SHP77 (cell line): ENCODE data around the gene CST1.
"Not testable (repeated sequence)": the region's sequence is repeated elsewhere in the genome, so short reads cannot be mapped to it uniquely, and the experiment has no call there.

Experiments
- DNase-seq, 2 experiments: peaks; one replicate each; lab custom pipeline; 2025; lab: John Stamatoyannopoulos, UW

CST1 gene

DNA sequence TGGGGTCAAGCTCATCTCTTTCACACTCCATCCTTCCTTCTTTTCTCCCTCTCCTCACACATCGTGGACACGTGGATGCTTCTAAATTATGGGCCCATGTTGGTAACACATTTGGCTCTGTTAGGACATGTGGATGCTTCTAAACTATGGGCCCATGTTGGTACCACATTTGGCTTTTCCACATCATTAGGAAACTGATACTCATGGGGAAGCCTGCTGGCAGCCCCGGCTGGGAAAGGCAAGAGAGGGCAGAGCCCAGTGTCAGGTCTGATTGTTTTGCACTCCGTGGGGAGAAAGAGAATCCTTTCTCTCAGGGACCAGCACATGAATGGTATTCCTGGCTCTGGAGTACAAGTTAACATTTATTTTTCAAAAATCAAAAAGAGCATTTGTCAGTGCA is 4.0 kb upstream of the CST1 start:
- DNase-seq: no peak

DNA sequence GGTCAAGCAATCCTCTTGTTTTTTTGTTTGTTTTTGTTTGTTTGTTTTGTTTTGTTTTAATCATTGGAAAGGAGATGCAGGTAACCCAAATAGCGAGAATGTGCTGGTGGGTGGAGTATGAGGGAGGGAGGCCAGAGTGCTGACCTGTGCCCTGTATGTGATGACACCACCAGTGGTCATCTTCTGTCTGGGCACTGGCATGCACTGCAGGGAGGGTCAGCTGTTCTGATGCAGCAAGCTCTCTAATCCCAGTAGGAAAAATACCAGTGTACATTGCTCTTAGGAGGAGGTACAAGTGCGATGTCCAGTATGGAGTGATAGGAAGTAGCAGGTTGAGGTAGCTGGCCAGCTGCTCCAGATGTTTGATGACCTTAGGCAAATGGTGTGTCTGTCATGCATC is 2.9 kb upstream of the CST1 start:
- no peak for DNase-seq

DNA sequence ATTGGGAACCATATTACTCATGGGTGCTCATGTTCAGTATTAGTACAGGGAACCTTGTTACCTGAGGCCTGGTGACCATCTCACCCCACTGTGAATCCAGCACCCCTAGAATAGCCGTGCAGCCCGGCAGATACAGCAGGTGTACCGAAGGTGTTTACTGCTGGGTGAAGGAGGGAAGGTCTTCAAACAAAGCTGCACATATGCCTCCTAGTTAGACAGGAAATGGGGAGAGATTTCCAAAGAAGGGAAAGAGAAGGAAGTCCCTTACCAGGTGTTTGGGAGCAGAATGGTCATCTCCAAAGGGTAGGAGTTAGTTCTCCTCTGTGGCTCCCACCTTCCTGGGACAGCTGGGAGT is 2.4 kb upstream of the CST1 start:
- no peak for DNase-seq

DNA sequence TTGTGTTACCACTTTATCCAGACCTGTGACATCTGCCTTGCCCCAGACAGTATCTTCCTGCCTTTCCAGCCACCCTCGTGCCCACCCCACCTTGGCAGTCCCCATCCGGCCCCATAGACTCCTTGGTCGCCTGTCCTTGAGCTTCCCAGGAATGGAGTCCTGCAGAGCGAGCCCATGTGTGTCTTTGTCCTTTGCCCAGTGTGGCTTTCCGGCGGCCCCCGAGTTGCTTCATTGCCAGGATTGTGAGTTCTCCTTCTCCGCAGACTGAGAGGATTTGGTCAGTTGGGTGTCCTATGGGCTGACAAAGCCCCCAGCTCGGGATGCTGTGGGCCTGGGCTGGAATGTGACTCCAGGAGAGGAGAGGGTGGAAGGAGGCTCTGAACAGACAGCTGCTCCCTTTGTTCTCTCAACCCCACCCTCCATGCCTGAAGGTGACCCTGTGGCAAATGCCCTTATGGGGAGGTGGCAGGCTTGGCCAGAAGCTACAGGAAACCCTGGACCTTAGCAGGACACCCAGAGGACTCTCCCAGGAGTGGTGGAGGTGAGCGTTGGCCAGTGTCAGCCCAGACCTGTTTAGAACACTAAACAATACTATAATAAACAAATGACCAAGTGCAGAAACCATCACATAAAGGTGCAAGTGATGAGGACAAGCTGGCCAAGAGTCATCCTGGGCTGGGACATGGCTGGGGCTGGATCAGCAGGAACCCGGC is 1.9 kb upstream of the CST1 start:
- DNase-seq: no peak

DNA sequence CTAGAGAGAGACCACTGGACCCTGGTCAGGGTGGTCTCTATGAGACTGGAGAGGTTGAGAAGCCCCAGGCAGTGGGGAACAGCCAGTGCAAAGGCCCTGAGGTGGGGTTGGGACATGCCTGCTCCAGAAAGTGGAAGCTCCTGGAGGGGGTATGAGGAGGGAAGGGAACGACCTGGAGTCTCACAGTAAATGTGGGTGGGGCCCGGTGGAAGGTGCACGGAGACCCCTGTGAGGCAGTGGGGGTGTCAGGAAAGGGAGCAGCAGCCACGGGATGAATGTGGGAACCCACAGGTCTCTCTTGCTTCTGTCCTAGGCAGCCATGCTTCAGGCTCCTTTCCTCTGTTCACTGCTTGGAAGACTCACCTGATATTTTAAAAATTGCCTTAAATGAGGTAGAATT is 1.3 kb upstream of the CST1 start:
- DNase-seq: no peak

DNA sequence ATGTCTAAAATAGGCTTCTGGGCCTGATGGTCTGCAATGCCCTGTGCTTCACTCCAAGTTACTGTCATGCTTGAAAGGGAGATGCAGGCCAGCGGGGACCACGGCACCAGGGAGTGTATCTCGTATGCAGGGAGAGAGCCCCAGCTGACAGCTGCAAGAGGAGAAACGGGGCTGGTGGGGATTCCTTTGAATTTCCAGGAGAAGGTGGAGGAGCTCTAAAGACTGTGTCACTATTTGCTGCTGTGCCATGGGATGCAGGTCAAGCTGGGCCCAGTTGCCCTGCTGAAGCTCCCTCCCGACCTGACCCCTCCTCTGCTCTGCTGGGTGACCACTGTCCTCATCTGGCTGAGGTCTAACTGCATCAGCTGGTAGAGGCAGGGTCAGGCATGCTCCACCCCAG is 989 bp downstream of the CST1 start:
- no peak for DNase-seq

DNA sequence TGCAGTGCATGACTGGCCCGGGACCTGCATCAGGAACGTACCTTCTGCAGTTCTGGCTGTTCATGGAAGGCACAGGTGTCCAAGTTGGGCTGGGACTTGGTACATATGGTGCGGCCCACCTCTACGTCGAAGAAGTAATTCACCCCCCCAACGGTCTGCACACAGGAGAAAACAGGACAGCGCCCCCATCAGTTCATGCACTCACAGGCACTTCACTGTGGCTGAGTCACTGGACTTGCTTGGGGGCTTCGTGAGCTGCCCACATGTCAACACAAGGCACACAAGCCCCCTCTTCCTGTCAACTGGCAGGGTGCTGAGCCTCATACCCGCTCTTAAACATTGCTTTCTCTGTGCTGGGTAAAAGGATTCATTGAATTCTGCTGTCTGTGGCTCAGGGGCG is 1.8 kb downstream of the CST1 start:
- not testable (repeated sequence) for DNase-seq

DNA sequence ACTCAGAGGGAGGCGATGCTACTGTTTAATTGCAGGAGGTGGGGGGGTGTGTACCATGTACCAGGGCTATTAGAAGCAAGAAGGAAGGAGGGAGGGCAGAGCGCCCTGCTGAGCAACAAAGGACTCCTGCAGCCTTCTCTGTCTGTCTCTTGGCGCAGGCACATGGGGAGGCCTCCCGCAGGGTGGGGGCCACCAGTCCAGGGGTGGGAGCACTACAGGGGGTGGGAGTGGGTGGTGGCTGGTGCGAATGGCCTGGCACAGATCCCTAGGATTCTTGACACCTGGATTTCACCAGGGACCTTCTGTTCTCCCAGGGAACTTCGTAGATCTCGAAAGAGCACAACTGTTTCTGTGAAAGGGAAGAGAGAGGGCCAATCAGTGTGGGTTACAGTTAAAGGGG is 3.2 kb downstream of the CST1 start:
- DNase-seq: not testable (repeated sequence)

DNA sequence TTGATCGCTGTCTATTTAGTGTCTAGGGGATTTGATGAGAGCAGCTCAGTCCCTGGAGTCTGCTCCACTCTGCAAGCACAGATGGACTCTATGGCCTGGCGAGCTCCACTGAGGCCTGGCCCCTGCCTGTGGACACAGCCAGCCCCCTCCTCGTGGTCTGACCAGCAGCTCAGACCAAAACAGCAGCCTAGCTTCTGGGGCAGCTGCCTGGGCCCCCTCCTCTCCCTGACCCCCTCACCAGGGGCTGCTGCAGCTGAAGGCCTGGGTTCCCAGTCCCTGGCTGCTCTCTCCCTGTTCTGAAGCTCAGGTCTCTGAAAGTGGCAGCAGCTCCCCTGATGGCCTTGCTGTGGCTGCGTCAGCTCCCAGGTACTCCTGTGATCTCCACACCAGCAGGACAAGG is 3.6 kb downstream of the CST1 start:
- DNase-seq: not testable (repeated sequence)

DNA sequence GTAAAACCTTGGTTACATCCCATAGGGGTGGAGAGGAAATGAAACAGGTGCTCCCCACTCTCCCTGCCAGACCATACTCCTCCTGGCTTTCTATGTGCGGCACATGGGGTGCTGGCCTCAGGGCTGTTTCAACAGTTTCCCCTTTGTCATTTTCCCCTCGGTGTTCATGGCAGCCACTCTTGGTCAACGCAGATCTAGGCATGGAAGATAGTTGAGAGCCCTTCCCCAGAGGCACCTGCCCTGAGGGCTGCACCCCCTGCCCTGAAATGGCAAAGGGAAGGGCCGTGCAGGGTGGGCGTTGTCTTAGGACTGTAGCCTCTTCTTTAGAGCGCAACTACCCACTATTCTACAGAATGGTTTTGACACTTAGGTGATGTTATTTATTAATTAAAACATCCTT is 4.4 kb downstream of the CST1 start:
- no peak for DNase-seq

DNA sequence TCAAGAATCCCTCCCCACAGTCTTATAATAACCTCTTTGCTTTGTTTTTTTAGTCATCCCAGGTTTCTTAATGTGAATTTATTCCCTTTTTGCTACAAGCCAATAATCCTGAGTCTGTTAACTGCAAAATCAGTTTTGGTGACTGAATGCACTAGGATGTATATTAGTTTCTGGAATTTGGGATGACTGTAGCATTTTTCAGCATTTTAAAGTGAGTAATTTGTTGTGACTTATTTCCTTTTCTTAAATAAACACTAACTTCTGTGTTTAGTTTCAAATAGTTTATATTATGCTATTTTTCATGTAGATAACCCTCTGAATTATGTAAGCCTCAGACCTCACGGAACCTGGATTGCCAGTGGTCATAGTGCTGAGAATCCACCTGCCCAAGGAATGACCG is 5.5 kb downstream of the CST1 start:
- no peak for DNase-seq

DNA sequence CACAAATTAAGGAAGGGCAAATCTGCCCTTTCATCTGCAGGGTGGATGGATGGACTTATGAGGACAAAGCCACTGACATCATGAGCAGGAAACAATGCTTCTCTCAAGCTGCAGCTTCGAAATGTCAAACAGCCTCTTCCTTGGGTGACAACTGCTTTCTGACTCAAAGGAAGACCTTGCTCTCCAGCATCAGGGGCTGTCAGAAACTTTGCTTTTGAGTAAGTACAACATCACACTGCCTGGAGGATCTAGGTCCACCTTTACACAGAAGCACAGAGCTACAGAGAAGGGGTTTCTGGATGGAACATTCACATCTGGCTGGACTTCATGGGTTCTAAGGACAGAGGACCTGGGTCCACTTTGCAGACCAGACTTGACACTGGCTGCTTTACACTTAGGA is 5.9 kb downstream of the CST1 start:
- DNase-seq: no peak

DNA sequence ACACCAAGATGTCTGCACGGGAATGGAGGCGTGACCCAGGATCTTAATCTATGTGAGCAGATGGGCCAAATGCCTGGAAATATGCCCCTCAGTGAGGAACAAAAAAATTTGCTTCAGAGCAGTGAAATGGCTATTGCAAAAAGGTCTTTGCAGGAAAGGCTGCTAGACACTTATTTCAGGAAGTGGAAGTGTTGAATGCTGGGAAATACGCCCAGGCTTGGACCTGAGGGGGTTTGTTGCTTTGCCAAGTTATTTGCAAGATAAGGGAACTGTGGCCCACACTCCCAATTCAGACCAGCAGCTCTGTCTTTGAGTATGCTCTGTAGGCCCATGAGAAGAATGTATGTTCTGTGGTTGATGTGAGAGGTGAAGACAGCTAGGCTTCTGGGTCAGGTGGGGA is 15.3 kb downstream of the CST1 start:
- DNase-seq: not testable (repeated sequence)

DNA sequence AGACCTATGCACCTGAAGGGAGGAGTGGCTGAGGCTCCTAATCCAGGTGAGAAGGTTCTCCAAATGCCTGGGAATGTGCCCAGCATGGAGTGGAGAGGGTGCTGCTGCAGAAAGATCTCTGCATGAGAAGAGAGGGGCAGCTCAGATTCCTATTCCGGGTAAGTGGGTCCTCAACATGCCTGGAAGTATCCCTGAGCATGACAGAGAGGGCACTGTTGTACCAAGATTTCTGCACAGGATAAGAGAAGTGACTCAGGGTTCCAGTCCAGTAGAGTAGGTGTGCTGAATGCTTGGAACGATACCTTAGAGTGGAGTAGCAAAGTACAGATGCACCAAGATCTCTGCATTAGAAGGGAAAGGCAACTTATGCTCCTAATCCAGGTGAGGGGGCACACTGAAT is 15.8 kb downstream of the CST1 start:
- not testable (repeated sequence) for DNase-seq

DNA sequence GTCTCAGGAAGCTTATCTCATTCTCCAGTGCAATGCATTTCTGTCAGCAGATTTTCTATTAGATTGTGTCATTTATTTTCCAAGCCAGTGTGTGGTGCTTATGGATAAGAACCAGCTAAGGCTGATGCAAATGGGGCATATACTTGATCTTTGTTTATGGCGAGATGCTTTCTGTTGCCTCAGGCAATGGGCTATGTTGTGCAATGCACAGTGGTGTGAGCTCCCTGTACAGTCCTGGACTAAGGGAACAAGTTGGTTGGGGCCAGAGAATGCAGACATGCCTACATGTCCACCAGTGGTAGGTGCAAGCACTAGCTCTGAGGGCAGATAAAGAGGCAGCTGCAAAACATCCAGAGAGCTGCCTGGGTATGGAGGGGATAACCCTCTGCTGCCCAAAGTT is 16.3 kb downstream of the CST1 start:
- DNase-seq: not testable (repeated sequence)

DNA sequence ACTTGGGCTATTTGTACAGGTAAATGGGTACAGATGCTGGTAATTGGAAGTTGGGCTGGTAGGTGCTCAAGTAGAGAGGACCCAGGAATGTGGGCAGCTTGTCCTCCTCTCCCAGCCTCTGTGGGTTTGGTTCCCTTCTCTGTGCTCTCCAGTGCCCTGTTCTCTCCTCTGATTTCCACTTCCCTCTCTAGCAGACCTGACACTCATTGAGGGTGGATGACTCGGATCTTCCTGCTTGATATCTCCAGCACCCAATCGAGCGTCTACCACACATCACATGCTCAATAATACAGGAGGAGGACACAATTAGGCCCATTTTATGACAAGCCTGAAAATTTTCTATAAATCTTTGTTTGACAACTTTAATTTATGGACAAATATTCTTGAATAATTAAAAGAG is 23.7 kb downstream of the CST1 start:
- no peak for DNase-seq

DNA sequence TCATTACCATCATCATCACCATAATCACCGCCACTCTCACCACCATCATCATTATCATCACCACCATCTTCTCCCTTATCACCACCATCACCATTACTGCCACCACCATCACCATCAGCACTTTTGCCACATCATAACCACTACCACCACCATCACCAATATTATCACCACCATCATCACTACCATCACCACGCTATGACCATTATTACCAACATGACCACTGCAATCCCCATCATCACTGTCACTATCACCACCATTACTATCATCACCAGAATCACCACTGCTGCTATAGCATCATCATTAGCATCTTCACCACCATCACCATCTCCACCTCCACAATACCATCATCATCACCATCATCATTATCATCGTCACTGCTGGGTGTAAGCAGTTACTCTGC is 25.6 kb downstream of the CST1 start:
- DNase-seq: no peak

DNA sequence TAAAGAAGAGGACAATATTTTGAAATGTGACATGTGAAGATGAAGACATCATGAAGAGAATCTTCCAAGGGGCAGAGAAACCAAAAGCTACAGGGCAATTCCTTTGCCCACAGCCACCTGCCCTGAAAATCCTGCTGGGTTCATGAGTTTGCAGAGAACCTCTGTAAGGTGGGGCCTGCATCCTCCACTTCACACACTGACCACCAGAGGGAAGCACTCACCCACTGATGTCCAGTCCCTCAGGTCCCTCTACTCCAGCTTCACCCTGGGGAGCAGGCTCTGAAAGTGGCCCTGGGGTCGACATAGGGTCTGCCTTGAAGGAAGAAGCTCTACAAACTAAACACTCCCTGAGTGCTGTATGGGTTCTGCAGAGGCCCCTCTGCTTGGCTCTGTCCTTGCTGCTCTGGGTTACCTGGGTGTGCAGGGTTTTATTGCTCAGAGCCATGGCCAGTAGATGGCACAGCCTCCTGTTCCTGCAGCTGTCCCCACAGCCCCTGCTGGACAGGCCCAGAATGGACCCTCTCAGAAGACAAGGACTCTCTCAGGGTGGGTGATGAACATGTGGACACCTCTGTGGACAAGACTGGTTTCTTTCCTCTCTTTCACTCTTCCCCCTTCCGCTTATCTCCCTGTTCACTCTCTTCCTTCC is 27.0 kb downstream of the CST1 start:
- peak; percentile 7 to 10 for DNase-seq

DNA sequence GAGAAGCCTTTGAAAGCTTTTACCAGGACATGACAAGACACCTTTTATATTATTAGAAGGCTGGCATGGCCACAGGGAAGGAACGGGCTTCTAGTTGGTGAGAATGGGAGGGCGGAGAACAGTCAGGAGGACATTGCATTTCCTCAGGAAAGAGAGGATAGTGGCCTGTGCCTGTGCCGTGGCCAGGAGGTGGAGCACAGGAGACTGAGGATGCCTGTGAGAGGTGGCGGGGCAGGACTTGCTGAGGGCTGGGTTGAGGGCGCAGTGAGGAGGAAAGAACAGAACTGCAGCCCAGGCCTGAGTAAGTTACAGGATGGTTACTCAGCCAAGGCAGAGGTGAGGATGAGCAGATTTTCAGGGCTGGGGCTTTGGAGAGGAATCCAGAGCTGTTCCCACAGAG is 27.9 kb downstream of the CST1 start:
- DNase-seq: not testable (repeated sequence)

DNA sequence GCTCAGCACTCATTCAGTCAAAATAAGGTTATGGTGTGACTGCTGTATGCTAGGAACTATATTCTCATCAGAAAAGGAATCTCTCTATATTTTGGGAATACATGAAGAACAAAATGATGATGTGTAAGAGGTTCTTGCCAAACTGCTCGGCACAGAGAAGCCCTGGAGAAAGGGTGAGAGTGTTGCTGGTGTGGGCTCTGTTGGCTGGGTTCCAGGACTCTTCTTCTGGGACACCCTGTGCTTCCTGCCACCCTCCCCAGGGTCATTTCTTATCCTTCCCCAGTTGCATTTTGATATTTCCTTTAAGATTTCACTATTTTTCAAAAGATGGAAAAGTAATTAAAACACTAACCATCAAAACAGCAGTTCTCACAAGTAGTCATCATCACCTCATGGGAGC is 28.8 kb downstream of the CST1 start:
- DNase-seq: no peak

DNA sequence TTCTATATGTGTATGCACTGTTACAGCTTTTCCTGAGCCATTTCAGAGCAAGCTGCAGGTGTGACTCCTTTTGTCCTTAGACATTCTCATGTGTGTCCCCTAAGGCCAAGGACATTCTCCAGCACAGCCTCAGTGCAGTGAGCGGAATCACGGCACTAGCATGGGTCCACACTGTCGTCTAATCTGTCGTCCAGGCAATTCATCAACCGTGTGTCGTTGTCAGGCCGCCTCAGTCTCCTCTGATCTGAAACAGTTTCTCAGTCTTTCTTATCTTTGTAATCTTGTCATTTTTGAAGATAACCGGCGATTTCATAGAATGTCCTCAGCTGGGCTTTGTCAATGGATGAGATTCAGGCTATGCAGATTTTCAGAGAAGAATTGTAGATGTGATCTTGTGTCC is 31.4 kb downstream of the CST1 start:
- DNase-seq: not testable (repeated sequence)

DNA sequence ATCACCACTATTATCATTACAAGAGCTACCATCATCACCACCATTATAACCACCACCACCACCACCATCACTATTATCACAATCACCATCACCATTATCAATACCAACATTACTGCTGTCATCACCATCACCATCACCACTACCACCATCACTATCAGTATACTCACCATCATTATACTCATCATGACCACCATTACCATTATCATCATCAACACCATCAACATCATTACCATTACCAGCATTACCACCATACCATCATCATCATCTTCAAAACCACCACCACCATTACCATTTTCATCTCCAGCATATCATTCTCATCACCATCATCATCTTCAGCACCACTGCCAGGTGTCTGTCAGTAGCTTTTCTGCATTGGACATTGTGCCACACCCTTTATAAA is 39.0 kb downstream of the CST1 start:
- DNase-seq: not testable (repeated sequence)

DNA sequence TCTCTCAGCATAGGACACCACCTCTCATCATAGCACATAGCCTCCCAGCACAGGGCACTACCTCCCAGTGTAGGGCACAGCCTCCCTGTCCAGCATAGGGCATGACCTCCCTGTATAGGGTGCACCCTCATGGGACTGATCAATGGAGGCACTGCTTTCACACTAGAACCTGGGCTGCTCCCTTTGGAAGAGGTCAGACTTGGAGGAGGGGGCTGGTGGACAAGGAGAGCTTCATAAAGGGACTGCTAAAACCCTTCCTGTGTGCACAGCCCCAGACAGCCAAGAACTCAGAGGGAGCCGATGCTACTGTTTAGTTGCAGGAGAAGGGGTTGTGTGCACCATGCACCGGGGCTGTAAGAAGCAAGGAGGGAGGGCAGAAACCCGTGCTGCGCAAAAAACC is 40.0 kb downstream of the CST1 start:
- no peak for DNase-seq

DNA sequence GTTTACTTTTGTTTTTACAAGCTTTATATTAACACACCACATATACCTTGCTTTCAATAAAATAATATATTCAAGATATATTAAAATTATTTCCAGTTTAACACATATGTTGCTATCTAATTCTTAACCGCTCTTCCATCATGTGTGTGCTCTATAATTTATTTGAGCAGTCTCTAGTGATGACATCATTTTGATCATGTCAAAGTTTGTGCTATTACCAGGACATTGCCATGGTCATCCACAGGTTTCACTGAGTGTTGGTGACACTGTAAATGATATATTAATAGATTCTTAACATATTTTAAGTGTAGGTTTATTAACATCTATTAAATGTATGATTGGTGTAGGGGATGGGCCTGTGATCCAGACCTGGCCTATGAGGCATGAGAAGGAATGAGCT is 44.8 kb downstream of the CST1 start:
- no peak for DNase-seq
